K562 (cell line): ENCODE measurements around the gene UFSP1. TPM values are rescaled to one million over a fixed set of nuclear protein-coding genes. Genes with fewer than 3 reads are reported as not detected.
A peak's percentile ranks its signal among the peaks of the same experiment; 100 is the strongest.

Experiments
- BACH1 ChIP-seq: fragments of 200-800 bp; sonication (Bioruptor generic); IDR thresholded peaks from 2 replicates; pipeline ENCODE4 v1.6.1; 2016; ENCODE audit warnings: missing genetic modification characterization, missing compliant biosample characterization
- BCOR ChIP-seq: fragments of 450-650 bp; IDR thresholded peaks from 2 replicates; pipeline ENCODE4 v1.6.1; 2016
- CBX3 ChIP-seq, 2 experiments: IDR thresholded peaks; 1 replicate in 1 of 2; 2 replicates in 1 of 2; pipeline ENCODE4 v1.6.1; 2012; ENCODE audit warnings: inconsistent platforms in 2 of 2, low read length in 2 of 2, borderline replicate concordance in 1 of 2, control low read depth in 1 of 2
- CGGBP1 ChIP-seq: fragments of 250-450 bp; sonication (Bioruptor Pico); IDR thresholded peaks from 2 replicates; pipeline ENCODE4 v1.9.0; 2021; ENCODE audit warnings: mild to moderate bottlenecking
- CREB5 ChIP-seq: fragments of 250-450 bp; sonication (Bioruptor Pico); IDR thresholded peaks from 2 replicates; pipeline ENCODE4 v1.5.0; 2020; ENCODE audit warnings: mild to moderate bottlenecking
- ELK3 ChIP-seq: fragments of 450-650 bp; formaldehyde crosslinking; IDR thresholded peaks from 2 replicates; pipeline ENCODE4 v1.4.0; 2020; ENCODE audit warnings: mild to moderate bottlenecking
- GTF2E2 ChIP-seq: fragments of 200-800 bp; sonication (Bioruptor generic); IDR thresholded peaks from 2 replicates; pipeline ENCODE4 v1.6.1; 2016; ENCODE audit warnings: missing genetic modification characterization, missing compliant biosample characterization
- HCFC1 ChIP-seq: IDR thresholded peaks from 2 replicates; pipeline ENCODE4 v1.6.1; 2012; ENCODE audit warnings: low read depth, low read length, improper control_type of control experiment
- HLTF ChIP-seq: fragments of 450-650 bp; IDR thresholded peaks from 2 replicates; pipeline ENCODE4 v1.6.1; 2016
- MEIS2 ChIP-seq: fragments of 450-650 bp; IDR thresholded peaks from 2 replicates; pipeline ENCODE4 v1.6.1; 2014; ENCODE audit warnings: mild to moderate bottlenecking; ENCODE audit not compliant: partially characterized antibody
- MLLT1 ChIP-seq, 2 experiments: fragments of 450-650 bp; IDR thresholded peaks; 2 replicates each; pipeline ENCODE4 v1.6.1; 2016
- NCOA6 ChIP-seq: fragments of 450-650 bp; IDR thresholded peaks from 2 replicates; pipeline ENCODE4 v1.6.1; 2017; ENCODE audit warnings: mild to moderate bottlenecking
- NFYB ChIP-seq: IDR thresholded peaks from 2 replicates; pipeline ENCODE4 v1.6.1; 2011; ENCODE audit warnings: mild to moderate bottlenecking, moderate library complexity; ENCODE audit not compliant: insufficient read length; ENCODE audit errors: extremely low read depth
- SMAD2 ChIP-seq: fragments of 150-350 bp; IDR thresholded peaks from 2 replicates; pipeline ENCODE4 v1.6.1; 2014; ENCODE audit warnings: low read depth, mild to moderate bottlenecking, low read length
- TGIF2 ChIP-seq: sonication (generic); formaldehyde crosslinking; IDR thresholded peaks from 2 replicates; pipeline ENCODE4 v1.8.1; 2022; ENCODE audit warnings: mild to moderate bottlenecking, missing genetic modification reagents, moderate library complexity
- USF2 ChIP-seq: sonication (generic); formaldehyde crosslinking; IDR thresholded peaks from 2 replicates; pipeline ENCODE4 v1.5.0; 2020; ENCODE audit warnings: missing genetic modification reagents
- ZBTB34 ChIP-seq: fragments of 250-450 bp; sonication (Bioruptor Pico); IDR thresholded peaks from 2 replicates; pipeline ENCODE4 v1.8.0; 2021; ENCODE audit warnings: mild to moderate bottlenecking, moderate library complexity
- ZC3H4 ChIP-seq: sonication (generic); formaldehyde crosslinking; IDR thresholded peaks from 2 replicates; pipeline ENCODE4 v1.9.0; 2021; ENCODE audit warnings: missing genetic modification reagents, borderline replicate concordance
- ZFP30 ChIP-seq: fragments of 250-450 bp; sonication (Bioruptor Pico); IDR thresholded peaks from 2 replicates; pipeline ENCODE4 v1.8.0; 2022; ENCODE audit warnings: moderate library complexity, mild to moderate bottlenecking, inconsistent platforms, borderline replicate concordance
- ZNF134 ChIP-seq: fragments of 250-450 bp; sonication (Bioruptor Pico); conservative IDR thresholded peaks from 2 replicates; pipeline ENCODE4 v1.4.0; 2020
- ZNF408 ChIP-seq: fragments of 250-450 bp; sonication (Bioruptor Pico); IDR thresholded peaks from 2 replicates; pipeline ENCODE4 v1.4.0; 2020; ENCODE audit warnings: low read depth, mild to moderate bottlenecking, moderate library complexity
- ZNF449 ChIP-seq: fragments of 250-450 bp; sonication (Bioruptor Pico); IDR thresholded peaks from 2 replicates; pipeline ENCODE4 v1.8.0; 2022; ENCODE audit warnings: moderate library complexity, mild to moderate bottlenecking, inconsistent platforms
- polyA plus RNA-seq, 8 experiments: library from polyadenylated mRNA; depleted of rRNA in 4 of 8; stranded (reverse) in 5 of 8; unstranded in 3 of 8; fragments of >200 nt; fragmentation: Nextera tagmentation in 2 of 8; fragmentation: Illumina TruSeq in 1 of 8; extraction: Ambion mirVana in 2 of 8; extraction: Trizol in 1 of 8; gene quantifications; 2 replicates each; pipeline versions ENCODE4 v1.2.1 to v1.2.3, GENCODE V29; 2011 to 2014; ENCODE audit warnings: inconsistent platforms in 1 of 8, missing spikeins in 1 of 8
- total RNA-seq, 7 experiments: library from RNA; depleted of rRNA in 6 of 7; stranded (reverse); fragments of >200 nt in 6 of 7; fragmentation: Illumina TruSeq in 2 of 7; extraction: Trizol in 2 of 7; gene quantifications; 2 replicates each; pipeline versions ENCODE4 v1.2.1 to v1.2.3, GENCODE V29; 2011 to 2021; ENCODE audit warnings: low replicate concordance in 1 of 7

UFSP1 gene
- total and polyA plus RNA-seq, 9 of the 15 experiments (the other 6 are each of a cell fraction or from before 2014, with no cell fraction given) = 0.50 to 18.8 (median 2.1) TPM

GRCh38 chr7:100899432-100899831 lies 9.9 kb upstream of the UFSP1 start (continued):
- TF ChIP-seq CGGBP1 (CRISPR knock-in tag) = no peak
- TF ChIP-seq CREB5 (CRISPR knock-in tag) = no peak
- no peak for TF ChIP-seq HCFC1
- peak in 1 of 2 experiments; percentile 75; a peak in 1 of 3 replicates for TF ChIP-seq CBX3 (IDR thresholded peaks at IDR 0.05; ENCODE audit: borderline replicate concordance in 1 of 2, low read length in 2 of 2)
- TF ChIP-seq GTF2E2 (tag) = no peak
- TF ChIP-seq SMAD2 = no peak
- no peak for TF ChIP-seq USF2 (CRISPR knock-in tag)
- TF ChIP-seq NCOA6 = no peak
- no peak for TF ChIP-seq ZC3H4 (CRISPR knock-in tag)
- TF ChIP-seq ZBTB34 (CRISPR knock-in tag) = no peak
- TF ChIP-seq BCOR = peak; percentile 70
- TF ChIP-seq ZFP30 (CRISPR knock-in tag) = no peak
- TF ChIP-seq HLTF = peak; percentile 91
- TF ChIP-seq BACH1 (tag) = no peak
- TF ChIP-seq ELK3 (CRISPR knock-in tag) = no peak
- no peak for TF ChIP-seq NFYB
- TF ChIP-seq MLLT1 (IDR thresholded peaks at IDR 0.05) = no peak
- TF ChIP-seq ZNF408 (CRISPR knock-in tag) = no peak
- no peak for TF ChIP-seq ZNF449 (CRISPR knock-in tag)
- no peak for TF ChIP-seq ZNF134 (CRISPR knock-in tag)
- no peak for TF ChIP-seq MEIS2
- no peak for TF ChIP-seq TGIF2 (CRISPR knock-in tag)
